Gastrocnemius medialis (tissue), 4 donors: ENCODE measurements around the gene TRAPPC3.
A peak's percentile ranks its signal among the peaks of the same experiment; 100 is the strongest.

ENCODE experiments used
- POLR2A ChIP-seq, 2 donors: fragments of 450-650 bp; IDR thresholded peaks; one replicate each; pipeline ENCODE4 v1.6.1; 2017; ENCODE audit warnings: antibody characterized with exemption in 2 of 2, mild to moderate bottlenecking in 2 of 2, moderate library complexity in 2 of 2
- TF ChIP-seq, protein P1 (sequence below), 5 experiments: fragments of 450-650 bp in 3 of 5; fragments of 200-600 bp in 2 of 5; sonication (generic) in 2 of 5; IDR thresholded peaks in 4 of 5; conservative IDR thresholded peaks in 1 of 5; 1 replicate in 4 of 5; 2 replicates in 1 of 5; pipeline ENCODE4 v1.5.1; 2016 to 2019; ENCODE audit warnings: antibody characterized with exemption in 5 of 5, mild to moderate bottlenecking in 3 of 5, moderate library complexity in 3 of 5

DNA sequence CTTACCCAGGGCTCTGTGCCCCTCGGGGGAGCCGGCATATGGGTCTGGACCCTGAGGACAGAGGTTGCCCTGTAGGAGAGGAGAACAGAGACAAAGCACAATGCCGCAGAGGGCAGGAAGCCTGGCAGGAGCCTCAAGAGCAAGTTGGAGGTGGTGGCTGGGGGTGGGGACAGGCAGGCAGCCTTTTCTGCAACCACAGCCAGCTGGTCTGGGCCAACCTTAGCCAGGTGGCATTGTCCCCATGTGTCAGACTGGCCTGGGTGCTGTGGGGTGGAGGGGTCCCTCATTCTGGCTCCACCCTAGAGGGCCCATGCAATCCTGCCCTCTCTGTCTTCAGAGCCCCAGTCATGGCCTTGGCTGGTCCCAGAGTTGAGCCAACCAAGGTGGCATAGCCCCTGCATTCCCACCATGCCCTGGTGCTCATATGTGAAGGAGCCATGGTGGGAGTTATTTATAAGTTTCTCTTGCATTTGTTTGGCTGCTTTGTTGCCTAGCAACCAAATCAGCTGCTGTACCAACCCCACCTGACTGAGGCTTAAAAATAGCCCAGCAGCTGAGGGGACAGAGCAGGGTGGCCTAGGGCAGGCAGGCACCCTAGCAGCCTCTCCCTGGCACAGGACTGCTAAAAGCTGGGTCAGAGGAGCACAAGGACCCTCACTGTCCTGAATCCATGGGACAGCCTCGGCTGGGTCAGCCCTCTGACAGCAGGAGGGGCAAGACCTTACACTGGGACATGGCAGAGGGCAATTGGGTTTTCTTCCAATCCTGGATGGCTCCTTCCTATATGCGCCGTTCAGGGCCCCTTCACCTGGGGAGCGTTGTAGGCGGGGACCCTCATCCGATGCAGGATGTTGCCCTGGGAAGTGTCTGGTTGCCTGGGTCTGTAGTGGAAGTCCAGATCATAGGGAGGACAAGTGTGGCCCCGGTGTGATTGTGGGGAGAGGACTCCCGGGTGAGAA lies 26.1 kb upstream of the TRAPPC3 start:
- TF ChIP-seq, protein P1, sequence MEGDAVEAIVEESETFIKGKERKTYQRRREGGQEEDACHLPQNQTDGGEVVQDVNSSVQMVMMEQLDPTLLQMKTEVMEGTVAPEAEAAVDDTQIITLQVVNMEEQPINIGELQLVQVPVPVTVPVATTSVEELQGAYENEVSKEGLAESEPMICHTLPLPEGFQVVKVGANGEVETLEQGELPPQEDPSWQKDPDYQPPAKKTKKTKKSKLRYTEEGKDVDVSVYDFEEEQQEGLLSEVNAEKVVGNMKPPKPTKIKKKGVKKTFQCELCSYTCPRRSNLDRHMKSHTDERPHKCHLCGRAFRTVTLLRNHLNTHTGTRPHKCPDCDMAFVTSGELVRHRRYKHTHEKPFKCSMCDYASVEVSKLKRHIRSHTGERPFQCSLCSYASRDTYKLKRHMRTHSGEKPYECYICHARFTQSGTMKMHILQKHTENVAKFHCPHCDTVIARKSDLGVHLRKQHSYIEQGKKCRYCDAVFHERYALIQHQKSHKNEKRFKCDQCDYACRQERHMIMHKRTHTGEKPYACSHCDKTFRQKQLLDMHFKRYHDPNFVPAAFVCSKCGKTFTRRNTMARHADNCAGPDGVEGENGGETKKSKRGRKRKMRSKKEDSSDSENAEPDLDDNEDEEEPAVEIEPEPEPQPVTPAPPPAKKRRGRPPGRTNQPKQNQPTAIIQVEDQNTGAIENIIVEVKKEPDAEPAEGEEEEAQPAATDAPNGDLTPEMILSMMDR (IDR thresholded peaks at IDR 0.05 in 4 of 5, conservative IDR thresholded peaks at IDR 0.05 in 1 of 5), result no peak
- TF ChIP-seq POLR2A (IDR thresholded peaks at IDR 0.05), result peak; percentile 80 to 85
